Measurements from ENCODE around the gene WDR31.
A peak's percentile ranks its signal among the peaks of the same experiment; 100 is the strongest.

WDR31 gene

DNA sequence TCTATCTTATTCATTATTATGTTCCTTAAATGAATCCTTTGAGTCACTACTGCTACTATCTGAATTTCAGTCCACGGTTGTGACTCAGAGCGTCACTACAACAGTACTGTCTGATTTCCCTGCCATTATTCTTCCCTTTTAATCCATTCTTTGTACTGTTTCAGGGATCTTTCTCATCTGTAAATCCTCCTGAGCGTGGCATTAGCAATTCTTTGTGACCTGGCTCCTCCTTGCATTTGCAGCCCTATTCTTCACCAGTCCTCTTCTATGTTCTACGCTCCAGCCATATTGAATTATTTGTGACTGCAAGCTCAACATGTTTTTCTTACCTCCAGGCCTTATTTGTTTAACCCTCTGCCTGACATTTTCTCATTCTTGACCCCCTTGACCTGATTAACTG is 58.7 kb downstream of the WDR31 start:
- Histone ChIP-seq H3K27me3 (ENCODE audit: insufficient read depth, low read depth) (no peaks in the 10 kb centered on the region), H3K9ac (no peak overlapping the region), H3K4me2 (no peak overlapping the region), H2AFZ (ENCODE audit: low read depth) (no peak overlapping the region), H4K20me1 (ENCODE audit: insufficient read depth) (no peaks in the 10 kb centered on the region), H3K36me3 (ENCODE audit: insufficient read depth) (peaks cover 18% of the 10 kb centered on the region; the same call in 1 of the 2 replicates), H3K27ac (no peak overlapping the region), H3K4me3 (IDR thresholded peaks at IDR 0.05; ENCODE audit: insufficient read depth, low read depth, low read length) (no peak overlapping the region), H3K4me1 (ENCODE audit: low read depth, poor library complexity, severe bottlenecking) (peaks cover 14% of the 10 kb centered on the region), H3K79me2 (ENCODE audit: insufficient read depth, low read depth) (peaks cover 18% of the 10 kb centered on the region; the same call in 1 of the 2 replicates)
- TF ChIP-seq CTCF (conservative IDR thresholded peaks at IDR 0.05; ENCODE audit: low read depth, low read length), result no peak

DNA sequence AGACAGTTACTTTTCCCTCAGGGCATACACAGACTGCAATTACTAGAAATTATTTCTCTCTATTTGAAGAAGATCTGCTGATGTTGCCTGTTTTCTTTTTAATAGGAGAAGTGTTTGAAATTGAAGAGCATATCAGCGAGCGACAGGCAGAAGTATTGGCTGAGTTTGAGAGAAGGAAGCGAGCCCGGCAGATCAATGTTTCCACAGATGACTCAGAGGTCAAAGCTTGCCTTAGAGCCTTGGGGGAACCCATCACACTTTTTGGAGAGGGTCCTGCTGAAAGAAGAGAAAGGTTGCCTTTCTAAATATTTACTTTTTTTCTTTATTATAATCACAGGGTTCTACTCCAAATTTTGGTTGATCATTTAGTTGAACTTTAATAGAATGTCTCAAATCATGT is 61.2 kb downstream of the WDR31 start:
- Histone ChIP-seq H3K4me1 (ENCODE audit: low read depth, poor library complexity, severe bottlenecking) (peaks cover 21% of the 10 kb centered on the region), H3K27ac (no peak overlapping the region), H3K4me3 (IDR thresholded peaks at IDR 0.05; ENCODE audit: insufficient read depth, low read depth, low read length) (no peak overlapping the region), H4K20me1 (ENCODE audit: insufficient read depth) (no peaks in the 10 kb centered on the region), H3K27me3 (ENCODE audit: insufficient read depth, low read depth) (no peaks in the 10 kb centered on the region), H3K4me2 (no peak overlapping the region), H3K36me3 (ENCODE audit: insufficient read depth) (peaks cover 11% of the 10 kb centered on the region; the same call in 1 of the 2 replicates), H2AFZ (ENCODE audit: low read depth) (no peak overlapping the region), H3K79me2 (ENCODE audit: insufficient read depth, low read depth) (peaks cover 33% of the 10 kb centered on the region; the same call in 1 of the 2 replicates), H3K9ac (no peak overlapping the region)
- no peak for TF ChIP-seq CTCF (conservative IDR thresholded peaks at IDR 0.05; ENCODE audit: low read depth, low read length)

GRCh38 chr9:113275157-113276131 is 64.6 kb downstream of the WDR31 start, which contains the start of the genes CDC26 and PRPF4:
CDC26 (minus strand) TSS chr9:113275572; CDS start chr9:113272507, 3,065 bp downstream.
PRPF4 (plus strand) TSS chr9:113275658; CDS start chr9:113275744, 86 bp downstream.
- H3K79me2 ChIP-seq (ENCODE audit: insufficient read depth, low read depth), result peaks cover 33% of the 10 kb centered on the region; the same call in 1 of the 2 replicates
- no peaks in the 10 kb centered on the region for H4K20me1 ChIP-seq (ENCODE audit: insufficient read depth)
- H3K9ac ChIP-seq, result peak within 1 kb of the TSS; percentile 86
- H3K36me3 ChIP-seq (ENCODE audit: insufficient read depth), result peaks cover 15% of the 10 kb centered on the region; the same call in 1 of the 2 replicates
- peak within 1 kb of the TSS; percentile 97 for H3K4me2 ChIP-seq
- H2AFZ ChIP-seq (ENCODE audit: low read depth), result peak within 1 kb of the TSS; percentile 90
- peak within 1 kb of the TSS; percentile 69 for H3K27ac ChIP-seq
- no peak for TF ChIP-seq CTCF (conservative IDR thresholded peaks at IDR 0.05; ENCODE audit: low read depth, low read length)
- no peaks in the 10 kb centered on the region for H3K27me3 ChIP-seq (ENCODE audit: insufficient read depth, low read depth)
- peaks cover 22% of the 10 kb centered on the region for H3K4me1 ChIP-seq (ENCODE audit: low read depth, poor library complexity, severe bottlenecking)
- H3K4me3 ChIP-seq (IDR thresholded peaks at IDR 0.05; ENCODE audit: insufficient read depth, low read depth, low read length), result no peak within 1 kb of the TSS

- H3K79me2 ChIP-seq (ENCODE audit: insufficient read depth, low read depth), result peaks cover 33% of the 10 kb centered on the region; the same call in 1 of the 2 replicates
Measured at GRCh38 chr9:113274474-113275156, 65.5 kb downstream of the WDR31 start.

More at GRCh38 chr9:113274474-113275156, 65.5 kb downstream of the WDR31 start:
- peak overlapping the region; percentile 97 for H3K4me2 ChIP-seq
- H3K4me3 ChIP-seq (IDR thresholded peaks at IDR 0.05; ENCODE audit: insufficient read depth, low read depth, low read length), result no peak overlapping the region
- peak overlapping the region; percentile 86 for H3K9ac ChIP-seq
- peak; percentile 88 for TF ChIP-seq CTCF (conservative IDR thresholded peaks at IDR 0.05; ENCODE audit: low read depth, low read length)
- H3K27me3 ChIP-seq (ENCODE audit: insufficient read depth, low read depth), result no peaks in the 10 kb centered on the region
- peak overlapping the region; percentile 69 for H3K27ac ChIP-seq
- H3K4me1 ChIP-seq (ENCODE audit: low read depth, poor library complexity, severe bottlenecking), result peaks cover 22% of the 10 kb centered on the region
- H3K36me3 ChIP-seq (ENCODE audit: insufficient read depth), result peaks cover 18% of the 10 kb centered on the region; the same call in 1 of the 2 replicates
- H2AFZ ChIP-seq (ENCODE audit: low read depth), result peak overlapping the region; percentile 90
- H4K20me1 ChIP-seq (ENCODE audit: insufficient read depth), result no peaks in the 10 kb centered on the region
